Measurements from ENCODE around the gene SBSN. TPM values are rescaled to one million over a fixed set of nuclear protein-coding genes. Genes with fewer than 3 reads are reported as not detected.

The SBSN gene
- total RNA-seq, 4 donors from 2014 or later = not detected

DNA sequence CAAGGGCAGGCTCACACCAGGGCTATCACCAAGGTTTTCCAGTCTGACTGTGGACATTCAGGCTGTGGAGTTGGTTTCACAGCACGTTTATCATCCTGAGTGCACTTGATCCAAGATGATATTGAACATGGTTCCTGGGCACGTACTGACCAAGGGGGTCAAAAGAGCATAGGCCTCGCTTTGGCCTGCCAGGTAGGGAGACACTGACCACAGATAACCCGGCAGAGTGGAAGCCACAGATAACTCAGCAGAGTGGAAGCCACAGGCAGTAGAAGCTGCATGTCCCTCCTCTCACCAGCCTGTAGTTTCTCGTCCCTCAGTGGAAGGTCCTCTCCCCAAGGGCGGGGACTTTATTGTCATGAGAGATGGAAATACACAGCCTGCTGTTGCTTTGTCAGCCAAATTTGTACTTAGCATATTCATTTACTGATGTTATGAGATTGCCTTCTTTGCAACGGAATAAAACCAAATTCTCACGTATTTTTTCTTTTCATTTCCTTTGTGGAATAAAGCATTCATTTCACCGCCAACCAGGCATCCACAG lies 29.1 kb downstream of the SBSN start:
- H3K9me3 ChIP-seq = no peaks in the 10 kb centered on the region
- peaks cover 0 to 41% (median 0%) of the 10 kb centered on the region in 4 donors for H3K27me3 ChIP-seq
- intact Hi-C loops (cut with DNase I) = loop anchor here (5.0 kb wide), 1 partner anchor 227 kb away; no protein-coding TSS in a partner anchor
- H3K36me3 ChIP-seq = no peaks in the 10 kb centered on the region
- H3K4me3 ChIP-seq = no peak overlapping the region
- no peak for DNase-seq (ENCODE audit: extremely low spot score)
- WGBS = 69% methylated on average over 6 of the region's 9 CpGs
- no peak for TF ChIP-seq CTCF (IDR thresholded peaks at IDR 0.05)
- no peak for TF ChIP-seq POLR2A (IDR thresholded peaks at IDR 0.05; ENCODE audit: low read depth)
- no peak for TF ChIP-seq POLR2AphosphoS5 (IDR thresholded peaks at IDR 0.05)
- H3K4me1 ChIP-seq = peaks cover 6 to 9% (median 7%) of the 10 kb centered on the region in 4 donors
- H3K27ac ChIP-seq (replicated peaks in 1 of 4) = no peak overlapping the region

DNA sequence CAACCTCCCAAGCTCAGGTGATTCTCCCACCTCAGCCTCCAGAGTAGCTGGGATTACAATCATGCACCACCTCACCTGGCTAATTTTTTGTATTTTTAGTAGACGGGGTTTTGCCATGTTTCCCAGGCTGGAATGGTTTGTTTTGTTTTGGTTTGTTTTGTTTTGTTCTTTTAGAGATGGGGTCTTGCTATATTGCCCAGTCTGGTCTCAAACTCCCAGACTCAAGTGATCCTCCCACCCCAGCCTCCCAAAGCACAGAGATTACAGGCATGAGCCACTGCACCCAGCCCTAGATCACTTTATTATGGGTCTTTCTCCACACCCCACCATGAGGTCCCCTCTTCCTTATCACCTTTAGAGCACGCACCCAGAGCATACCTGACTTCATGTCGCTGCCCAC lies 29.9 kb downstream of the SBSN start:
- Histone ChIP-seq H3K27ac (replicated peaks in 1 of 4) (no peak overlapping the region), H3K4me1 (peaks cover 6 to 9% (median 7%) of the 10 kb centered on the region in 4 donors), H3K9me3 (no peaks in the 10 kb centered on the region), H3K27me3 (peaks cover 0 to 45% (median 0%) of the 10 kb centered on the region in 4 donors), H3K36me3 (no peaks in the 10 kb centered on the region), H3K4me3 (no peak overlapping the region)
- intact Hi-C loops (cut with DNase I) = loop anchor here (5.0 kb wide), 1 partner anchor 226 kb away; no protein-coding TSS in a partner anchor
- WGBS = 92% methylated on average over 3 of the region's 3 CpGs
- TF ChIP-seq POLR2AphosphoS5 (IDR thresholded peaks at IDR 0.05) = no peak
- no peak for DNase-seq (ENCODE audit: extremely low spot score)

DNA sequence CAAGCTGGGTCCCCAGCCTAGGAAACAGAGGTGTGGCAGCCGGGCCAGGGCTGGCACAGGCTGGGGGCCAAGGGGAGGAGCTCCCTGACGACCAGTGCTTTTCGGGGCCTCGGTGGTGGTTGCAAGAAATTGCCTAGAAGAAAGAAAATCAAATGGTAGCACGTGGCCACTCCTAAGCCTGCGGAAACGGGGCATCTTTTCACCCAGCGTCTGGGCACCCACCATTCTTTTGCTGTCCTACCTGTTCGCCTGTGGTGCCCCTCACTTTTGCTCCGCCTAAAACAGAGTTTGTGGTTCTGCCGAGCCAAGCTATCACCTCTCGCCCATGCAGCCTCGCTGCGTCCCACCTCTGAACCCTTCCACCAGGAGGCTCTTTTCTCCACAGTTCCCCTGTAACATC lies 30.7 kb downstream of the SBSN start:
- no peak for TF ChIP-seq POLR2A (IDR thresholded peaks at IDR 0.05; ENCODE audit: low read depth)
- TF ChIP-seq EP300 (IDR thresholded peaks at IDR 0.05) = no peak
- no peak for TF ChIP-seq POLR2AphosphoS5 (IDR thresholded peaks at IDR 0.05)
- no peak for TF ChIP-seq CTCF (IDR thresholded peaks at IDR 0.05)
- 81% methylated on average over 14 of the region's 14 CpGs for WGBS
- Histone ChIP-seq H3K9me3 (no peaks in the 10 kb centered on the region), H3K27ac (replicated peaks in 1 of 4) (no peak overlapping the region), H3K27me3 (peaks cover 0 to 44% (median 0%) of the 10 kb centered on the region in 4 donors), H3K36me3 (no peaks in the 10 kb centered on the region), H3K4me3 (no peak overlapping the region), H3K4me1 (peaks cover 6 to 9% (median 7%) of the 10 kb centered on the region in 4 donors)
- intact Hi-C loops (cut with DNase I) = loop anchor here (5.0 kb wide), 1 partner anchor 225 kb away; no protein-coding TSS in a partner anchor
- DNase-seq (ENCODE audit: extremely low spot score) = no peak

- Histone ChIP-seq H3K36me3 (no peaks in the 10 kb centered on the region), H3K27ac (replicated peaks in 1 of 4) (no peak overlapping the region), H3K27me3 (peaks cover 0 to 40% (median 0%) of the 10 kb centered on the region in 4 donors), H3K4me1 (peaks cover 6 to 9% (median 7%) of the 10 kb centered on the region in 4 donors), H3K4me3 (peak overlapping the region in 1 of 4 donors; percentile 24), H3K9me3 (no peaks in the 10 kb centered on the region)
- intact Hi-C loops (cut with DNase I) = loop anchor here (5.0 kb wide), 1 partner anchor 223 kb away; no protein-coding TSS in a partner anchor
- peak in 2 of 3 experiments; percentile 87 for TF ChIP-seq CTCF (IDR thresholded peaks at IDR 0.05)
- TF ChIP-seq POLR2AphosphoS5 (IDR thresholded peaks at IDR 0.05) = no peak
- 65% methylated on average over 10 of the region's 30 CpGs for WGBS
- no peak for DNase-seq (ENCODE audit: extremely low spot score)
Observed at GRCh38 chr19:35495107-35496064, 32.7 kb downstream of the SBSN start.

- WGBS = 86% methylated on average over 9 of the region's 9 CpGs
- intact Hi-C loops (cut with DNase I) = loop anchor here (5.0 kb wide), 1 partner anchor 142 kb away; no protein-coding TSS in a partner anchor
- no peaks in the 10 kb centered on the region for H3K9me3 ChIP-seq
- no peak for TF ChIP-seq POLR2A (IDR thresholded peaks at IDR 0.05; ENCODE audit: low read depth)
- TF ChIP-seq EP300 (IDR thresholded peaks at IDR 0.05) = no peak
- TF ChIP-seq POLR2AphosphoS5 (IDR thresholded peaks at IDR 0.05) = no peak
- TF ChIP-seq CTCF (IDR thresholded peaks at IDR 0.05) = no peak
- H3K27ac ChIP-seq (replicated peaks in 1 of 4) = no peak overlapping the region
- H3K4me3 ChIP-seq = no peak overlapping the region
- no peak for DNase-seq (ENCODE audit: extremely low spot score)
- H3K4me1 ChIP-seq = peaks cover 6 to 9% (median 7%) of the 10 kb centered on the region in 4 donors
- H3K36me3 ChIP-seq = no peaks in the 10 kb centered on the region
- H3K27me3 ChIP-seq = peaks cover 0 to 50% (median 0%) of the 10 kb centered on the region in 4 donors
Observed at GRCh38 chr19:35493971-35494370, 34.1 kb downstream of the SBSN start.
